Ascending aorta (tissue), 2 donors: ENCODE results near the gene KCNQ1. TPM values are rescaled to one million over a fixed set of nuclear protein-coding genes. Genes with fewer than 3 reads are reported as not detected.
A peak's percentile ranks its signal among the peaks of the same experiment; 100 is the strongest.

Experiments used
- DNase-seq, 2 donors: peaks; one replicate each; pipeline ENCODE4 v3.0.0-alpha.2; 2019; ENCODE audit warnings: low spot score in 2 of 2
- H3K27ac ChIP-seq, 2 donors: fragments of 200-600 bp; sonication (generic); one replicate each; pipeline ENCODE4 v1.5.1; 2016 to 2017; ENCODE audit warnings: mild to moderate bottlenecking in 1 of 2
- H3K27me3 ChIP-seq: fragments of 200-600 bp; sonication (generic); one replicate; pipeline ENCODE4 v1.5.1; 2017
- H3K36me3 ChIP-seq, 2 donors: fragments of 200-600 bp; sonication (generic); one replicate each; pipeline ENCODE4 v1.5.1; 2016
- H3K4me1 ChIP-seq, 2 donors: fragments of 200-600 bp; sonication (generic); one replicate each; pipeline ENCODE4 v1.5.1; 2016 to 2017; ENCODE audit warnings: mild to moderate bottlenecking in 1 of 2
- H3K4me3 ChIP-seq, 2 donors: fragments of 200-600 bp; sonication (generic); one replicate each; pipeline ENCODE4 v1.5.1; 2016 to 2017; ENCODE audit warnings: mild to moderate bottlenecking in 1 of 2
- H3K9me3 ChIP-seq, 2 donors: fragments of 200-600 bp; sonication (generic); one replicate each; pipeline ENCODE4 v1.5.1; 2016
- CTCF ChIP-seq, 3 experiments: fragments of 200-600 bp in 2 of 3; fragments of 450-650 bp in 1 of 3; sonication (generic) in 2 of 3; IDR thresholded peaks; one replicate each; pipeline ENCODE4 v1.5.1; 2016 to 2019; ENCODE audit warnings: antibody characterized with exemption in 3 of 3, mild to moderate bottlenecking in 1 of 3, moderate library complexity in 1 of 3
- intact Hi-C: fragments of 100-400 bp; cut with DNase I; formaldehyde crosslinking; loops from one replicate; pipeline ENCODE4 v1.15.1; 2023
- total RNA-seq: library from RNA; depleted of rRNA; stranded (reverse); fragments of >200 nt; gene quantifications from one replicate; pipeline ENCODE4 v1.1.0, GENCODE V29; 2016

The KCNQ1 gene
- total RNA-seq, 1 donor from 2014 or later = 2.3 TPM

GRCh38 chr11:2532704-2533586 lies 88.1 kb downstream of the KCNQ1 start:
- intact Hi-C loops = loop anchor here (1.0 to 5.0 kb wide), 4 partner anchors 226 to 359 kb away; no protein-coding TSS in a partner anchor
- DNase-seq = peak; percentile 38 to 93
- Histone ChIP-seq H3K4me3 (peak overlapping the region; percentile 34 to 45), H3K27me3 (no peaks in the 10 kb centered on the region), H3K36me3 (no peaks in the 10 kb centered on the region), H3K4me1 (peaks cover 0 to 3% of the 10 kb centered on the region in 2 donors), H3K27ac (no peak overlapping the region), H3K9me3 (no peaks in the 10 kb centered on the region)
- peak; percentile 98 to 99 (median 98) for TF ChIP-seq CTCF (IDR thresholded peaks at IDR 0.05)

GRCh38 chr11:2533587-2534133 lies 88.9 kb downstream of the KCNQ1 start:
- intact Hi-C loops = loop anchor here (5.0 kb wide), 2 partner anchors 226 to 244 kb away; no protein-coding TSS in a partner anchor
- Histone ChIP-seq H3K27me3 (no peaks in the 10 kb centered on the region), H3K9me3 (no peaks in the 10 kb centered on the region), H3K27ac (no peak overlapping the region), H3K36me3 (no peaks in the 10 kb centered on the region), H3K4me1 (peaks cover 0 to 3% of the 10 kb centered on the region in 2 donors), H3K4me3 (peak overlapping the region in 1 of 2 donors; percentile 45)
- TF ChIP-seq CTCF (IDR thresholded peaks at IDR 0.05) = no peak
- peak in 1 of 2 donors; percentile 76 for DNase-seq

- Histone ChIP-seq H3K4me3 (no peak overlapping the region), H3K27ac (no peak overlapping the region), H3K9me3 (no peaks in the 10 kb centered on the region), H3K4me1 (peaks cover 0 to 3% of the 10 kb centered on the region in 2 donors), H3K27me3 (no peaks in the 10 kb centered on the region), H3K36me3 (no peaks in the 10 kb centered on the region)
- TF ChIP-seq CTCF (IDR thresholded peaks at IDR 0.05) = no peak
- intact Hi-C loops = loop anchor here (5.0 kb wide), 2 partner anchors 227 to 243 kb away; no protein-coding TSS in a partner anchor
- DNase-seq = peak in 1 of 2 donors; percentile 61
Observed at GRCh38 chr11:2534134-2534956, 89.5 kb downstream of the KCNQ1 start.

- peak in 1 of 2 donors; percentile 59 for DNase-seq
- Histone ChIP-seq H3K27me3 (no peaks in the 10 kb centered on the region), H3K36me3 (no peaks in the 10 kb centered on the region), H3K4me3 (no peak overlapping the region), H3K27ac (no peak overlapping the region), H3K9me3 (no peaks in the 10 kb centered on the region), H3K4me1 (peaks cover 0 to 3% of the 10 kb centered on the region in 2 donors)
- TF ChIP-seq CTCF (IDR thresholded peaks at IDR 0.05) = no peak
- intact Hi-C loops = loop anchor here (5.0 kb wide), 2 partner anchors 228 to 242 kb away; no protein-coding TSS in a partner anchor
Observed at GRCh38 chr11:2534957-2535672, 90.3 kb downstream of the KCNQ1 start.
